ENCODE data around the gene SEMA6C.
"Not testable (repeated sequence)": the region's sequence is repeated elsewhere in the genome, so short reads cannot be mapped to it uniquely, and the experiment has no call there.

Gene SEMA6C

DNA sequence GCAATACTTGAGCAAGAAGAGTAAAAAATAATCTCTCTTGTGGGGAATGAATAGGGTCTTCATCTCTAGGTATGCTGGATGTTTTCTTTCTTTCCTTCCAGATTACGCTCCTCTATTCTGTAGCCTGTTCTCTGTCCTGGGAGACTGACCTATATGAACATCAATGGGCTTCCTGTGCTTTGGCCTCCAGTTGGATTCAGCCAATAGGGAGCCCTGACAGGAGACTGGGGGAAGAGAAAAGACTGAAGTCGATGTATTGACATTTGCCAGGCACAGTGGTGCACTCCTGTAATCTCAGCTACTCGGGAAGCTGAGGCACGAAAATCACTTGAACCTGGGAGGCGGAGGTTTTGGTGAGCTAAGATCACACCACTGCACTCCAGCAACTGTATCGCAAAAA is 17.6 kb downstream of the SEMA6C start:
- DNase-seq, result no peak

DNA sequence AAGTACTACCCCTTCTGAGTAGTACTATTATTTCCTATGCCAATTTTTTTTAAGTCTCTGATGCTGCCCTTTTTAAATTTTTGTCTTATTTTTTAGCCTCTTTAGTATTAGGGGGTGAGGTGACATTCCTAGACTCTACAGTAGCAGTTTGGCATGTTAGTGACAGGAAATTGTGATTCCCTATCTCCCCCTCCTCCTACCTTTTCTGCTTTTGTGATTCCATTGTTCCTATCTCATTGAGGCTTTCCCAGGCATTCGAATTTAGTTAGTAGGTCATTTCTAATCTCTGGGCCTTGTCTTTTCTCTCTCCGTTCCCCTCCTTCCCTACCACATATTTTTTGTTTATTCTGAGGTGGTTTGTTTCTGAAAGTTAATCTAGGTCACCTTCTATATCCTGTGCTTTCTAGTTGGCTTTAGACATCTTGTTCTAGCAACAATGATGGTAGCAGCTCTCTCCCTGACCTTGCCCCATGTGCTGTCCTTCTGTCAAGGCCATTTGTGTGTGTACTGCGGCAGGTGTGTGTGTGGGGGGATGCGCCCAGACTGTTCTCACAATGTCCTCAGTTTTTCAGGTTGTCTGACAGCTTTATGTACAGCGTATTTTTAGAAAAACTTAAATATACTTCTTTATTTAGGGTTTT is 21.5 kb downstream of the SEMA6C start:
- DNase-seq, result no peak

DNA sequence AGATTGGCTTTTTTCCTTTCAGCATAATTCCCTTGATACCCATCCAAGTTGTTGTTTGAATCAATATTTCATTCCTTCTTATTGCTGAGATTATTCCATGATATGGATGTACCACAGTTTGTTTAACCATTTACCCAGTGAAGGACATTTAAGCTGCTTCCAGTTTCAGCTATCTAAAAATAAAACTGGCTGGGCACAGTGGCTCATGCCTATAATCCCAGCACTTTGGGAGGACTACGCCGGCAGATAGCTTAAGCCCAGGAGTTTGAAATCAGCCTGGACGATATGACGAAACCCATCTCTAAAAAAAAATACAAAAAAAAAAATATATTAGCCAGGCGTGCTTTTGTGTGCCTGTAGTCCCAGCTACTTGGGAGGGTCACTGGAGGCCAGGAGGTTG is 32.6 kb downstream of the SEMA6C start:
- no peak for DNase-seq

DNA sequence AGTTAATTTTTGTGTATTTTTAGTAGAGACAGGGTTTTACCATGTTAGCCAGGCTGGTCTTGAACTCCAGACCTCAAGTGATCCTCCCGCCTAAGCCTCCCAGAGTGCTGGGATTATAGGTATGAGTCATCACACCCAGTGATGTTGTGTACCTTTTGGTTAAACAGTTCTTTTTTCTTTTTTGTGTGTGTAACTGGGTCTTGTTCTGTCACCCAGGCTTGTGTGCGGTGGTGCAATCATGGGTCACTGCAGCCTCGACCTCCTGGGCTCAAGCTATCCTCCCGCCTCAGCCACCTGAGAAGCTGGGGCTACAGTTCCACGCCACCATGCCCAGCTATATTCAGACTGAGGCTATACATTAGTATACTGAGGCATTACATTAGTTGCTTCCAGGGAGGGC is 38.1 kb downstream of the SEMA6C start:
- no peak for DNase-seq

DNA sequence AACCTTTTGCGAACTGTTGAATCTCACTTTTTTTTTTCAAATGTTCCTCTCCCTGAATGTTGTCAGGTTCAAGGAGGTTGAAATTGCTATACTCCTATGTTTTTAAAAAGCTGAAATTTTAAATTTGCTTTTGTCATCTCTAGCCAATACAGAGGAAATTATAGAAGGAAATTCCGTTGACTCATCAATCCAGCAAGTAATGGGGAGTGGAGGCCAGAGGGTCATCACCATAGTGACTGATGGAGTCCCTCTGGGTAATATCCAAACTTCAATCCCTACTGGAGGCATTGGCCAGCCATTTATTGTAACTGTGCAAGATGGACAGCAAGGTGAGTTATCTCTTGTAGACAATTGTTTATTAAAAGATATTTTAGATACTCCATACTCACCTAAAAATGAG is 39.5 kb downstream of the SEMA6C start:
- peak in 1 of 3 experiments; percentile 7 for DNase-seq

DNA sequence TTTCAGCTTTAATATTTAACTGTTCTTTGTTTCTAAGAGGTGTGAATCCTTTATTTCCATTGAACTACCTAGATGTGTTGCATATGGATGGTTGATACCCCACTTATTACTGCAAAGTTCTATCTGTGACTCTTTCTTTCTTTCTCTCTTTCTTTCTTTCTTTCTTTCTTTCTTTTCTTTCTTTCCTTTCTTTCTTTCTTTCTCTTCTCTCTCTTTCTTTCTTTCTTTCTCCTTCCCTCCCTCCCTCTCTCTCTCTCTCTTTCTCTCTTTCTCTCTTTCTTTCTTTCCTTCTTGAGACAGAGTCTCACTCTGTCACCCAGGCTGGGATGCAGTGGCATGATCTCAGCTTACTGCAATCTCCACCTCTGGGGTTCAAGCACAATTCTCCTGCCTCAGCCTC is 41.8 kb downstream of the SEMA6C start:
- no peak for DNase-seq

DNA sequence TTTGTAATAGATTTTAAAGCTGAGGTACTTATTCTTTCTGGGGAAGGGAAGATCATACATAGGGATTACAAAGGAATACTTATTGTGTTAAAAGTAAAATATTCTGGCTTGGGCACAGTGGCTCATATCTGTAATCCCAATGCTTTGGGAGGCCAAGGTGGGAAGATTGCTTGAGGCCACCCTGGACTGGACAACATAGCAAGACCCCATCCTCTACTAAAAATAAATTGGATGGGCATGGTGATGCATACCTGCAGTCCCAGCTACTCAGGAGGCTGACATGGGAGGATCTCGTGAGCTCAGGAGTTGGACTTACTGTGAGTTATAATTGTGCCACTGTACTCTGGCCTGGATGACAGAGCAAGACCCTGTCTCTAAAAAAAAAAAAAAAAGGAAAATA is 48.3 kb downstream of the SEMA6C start:
- no peak for DNase-seq

DNA sequence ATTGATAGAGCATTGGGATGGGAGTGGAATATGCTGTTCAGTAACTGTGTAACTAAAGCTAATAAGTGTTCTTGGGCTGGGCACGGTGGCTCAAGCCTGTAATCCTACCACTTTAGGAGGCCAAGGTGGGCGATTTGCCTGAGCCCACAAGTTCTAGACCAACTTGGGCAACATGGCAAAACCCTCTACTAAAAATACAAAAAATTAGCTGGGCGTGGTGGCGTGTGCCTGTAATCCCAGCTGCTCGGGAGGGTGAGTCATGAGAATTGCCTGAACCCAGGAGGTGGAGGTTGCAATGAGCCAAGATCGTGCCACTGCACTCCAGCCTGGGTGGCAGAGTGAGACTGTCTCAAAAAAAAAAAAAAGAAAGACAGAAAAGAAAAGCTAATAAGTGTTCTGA is 49.0 kb downstream of the SEMA6C start:
- not testable (repeated sequence) for DNase-seq

DNA sequence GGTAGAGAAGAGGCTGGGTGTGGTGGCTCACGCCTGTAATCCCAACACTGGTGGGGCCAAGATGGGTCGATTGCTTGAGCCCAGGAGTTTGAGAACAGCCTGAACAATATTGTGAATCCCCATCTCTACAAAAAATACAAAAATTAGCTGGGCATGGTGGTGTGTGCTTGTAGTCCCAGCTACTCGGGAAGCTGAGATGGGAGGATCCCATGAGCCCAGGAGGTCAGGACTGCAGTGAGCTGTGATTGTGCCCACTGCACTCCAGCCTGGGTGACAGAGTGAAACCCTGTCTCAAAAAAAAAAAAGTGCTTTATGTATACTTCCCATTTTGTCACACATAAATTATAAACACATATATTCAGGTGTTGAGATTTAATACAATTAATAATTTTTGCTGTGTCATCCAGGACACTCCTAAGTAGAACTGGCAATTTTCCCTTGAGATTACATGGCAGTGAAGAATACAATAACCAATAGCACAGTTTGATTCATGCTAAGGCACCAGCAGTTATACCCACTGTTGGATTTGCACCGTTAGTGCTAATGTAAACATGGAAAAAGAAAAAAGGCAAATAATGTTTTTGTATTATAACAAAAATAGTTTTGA is 60.4 kb downstream of the SEMA6C start:
- no peak for DNase-seq

Measured in NCI-H1417 (cell line).